Sigmoid colon (tissue), 7 donors: ENCODE measurements around the gene PRIMA1. TPM values are rescaled to one million over a fixed set of nuclear protein-coding genes. Genes with fewer than 3 reads are reported as not detected.

ENCODE experiments used
- DNase-seq: peaks from one replicate; pipeline ENCODE4 v3.0.0-alpha.2; 2019
- H3K27ac ChIP-seq, 4 donors: fragments of 200-600 bp; sonication (generic); one replicate each; pipeline ENCODE4 v1.5.1; 2016 to 2019; ENCODE audit warnings: mild to moderate bottlenecking in 1 of 4
- H3K27me3 ChIP-seq, 3 donors: fragments of 200-600 bp; sonication (generic); one replicate each; pipeline ENCODE4 v1.5.1; 2019; ENCODE audit warnings: mild to moderate bottlenecking in 1 of 3
- H3K36me3 ChIP-seq, 4 donors: fragments of 200-600 bp; sonication (generic); one replicate each; pipeline ENCODE4 v1.5.1; 2016 to 2019
- H3K4me1 ChIP-seq, 4 donors: fragments of 200-600 bp; sonication (generic); one replicate each; pipeline ENCODE4 v1.5.1; 2017 to 2019
- H3K4me3 ChIP-seq, 4 donors: fragments of 200-600 bp; sonication (generic); one replicate each; pipeline ENCODE4 v1.5.1; 2017 to 2019; ENCODE audit warnings: mild to moderate bottlenecking in 2 of 4, moderate library complexity in 1 of 4
- H3K9me3 ChIP-seq, 4 donors: fragments of 200-600 bp in 3 of 4; sonication (generic) in 3 of 4; one replicate each; pipeline versions ENCODE4 v1.5.1 to v1.6.1; 2013 to 2019
- CTCF ChIP-seq, 4 experiments: fragments of 450-650 bp in 3 of 4; fragments of 200-600 bp in 1 of 4; IDR thresholded peaks; one replicate each; pipeline ENCODE4 v1.5.1; 2016 to 2019; ENCODE audit warnings: antibody characterized with exemption in 4 of 4, mild to moderate bottlenecking in 3 of 4, moderate library complexity in 2 of 4
- EP300 ChIP-seq, 4 donors: sonication (generic); formaldehyde crosslinking; IDR thresholded peaks; one replicate each; pipeline ENCODE4 v1.6.1; 2017; ENCODE audit warnings: antibody characterized with exemption in 4 of 4
- POLR2A ChIP-seq, 2 donors: fragments of 450-650 bp; IDR thresholded peaks; one replicate each; pipeline ENCODE4 v1.6.1; 2016; ENCODE audit warnings: antibody characterized with exemption in 2 of 2, mild to moderate bottlenecking in 2 of 2, moderate library complexity in 2 of 2
- POLR2AphosphoS5 ChIP-seq, 4 donors: sonication (generic); formaldehyde crosslinking; IDR thresholded peaks; one replicate each; pipeline ENCODE4 v1.6.1; 2017; ENCODE audit warnings: antibody characterized with exemption in 4 of 4
- WGBS, 2 donors: extraction: QIAGEN DNeasy Blood & Tissue Kit; methylation state at CpG; one replicate each; pipeline ENCODE4 v1.1.7; 2013; 5-methylcytosine and 5-hydroxymethylcytosine counted together
- intact Hi-C: fragments of 100-400 bp; cut with DNase I; formaldehyde crosslinking; loops from one replicate; pipeline ENCODE4 v1.15.1; 2023
- polyA plus RNA-seq, 3 donors: library from polyadenylated mRNA; stranded (reverse); fragments of 200-250 nt; gene quantifications; one replicate each; pipeline ENCODE4 v1.2.3, GENCODE V29; 2013
- total RNA-seq, 4 donors: library from RNA; depleted of rRNA; stranded (reverse); fragments of >200 nt; gene quantifications; one replicate each; pipeline ENCODE4 v1.1.0, GENCODE V29; 2016
- donor health status: healthy with polysubstance abuse.
- donor health status: Bipolar disorder and iron deficiency.
- donor health status: healthy.

The PRIMA1 gene
- total and polyA plus RNA-seq, 7 donors: 0.23 to 21.9 (median 7.6) TPM

GRCh38 chr14:93720981-93721483 is 67.3 kb downstream of the PRIMA1 start:
- intact Hi-C loops: no loop called here
- no peaks in the 10 kb centered on the region for H3K27me3 ChIP-seq
- 91 to 92% methylated on average over 13 of the region's 13 CpGs for WGBS, 2 donors
- H3K36me3 ChIP-seq: peaks cover 0 to 21% (median 0%) of the 10 kb centered on the region in 4 donors
- H3K27ac ChIP-seq: no peak overlapping the region
- no peaks in the 10 kb centered on the region for H3K4me1 ChIP-seq
- TF ChIP-seq CTCF (IDR thresholded peaks at IDR 0.05) (no peak), POLR2AphosphoS5 (IDR thresholded peaks at IDR 0.05) (no peak), POLR2A (IDR thresholded peaks at IDR 0.05) (no peak), EP300 (IDR thresholded peaks at IDR 0.05) (no peak)
- no peaks in the 10 kb centered on the region for H3K9me3 ChIP-seq
- DNase-seq: peak; percentile 53
- H3K4me3 ChIP-seq: no peak overlapping the region

DNA sequence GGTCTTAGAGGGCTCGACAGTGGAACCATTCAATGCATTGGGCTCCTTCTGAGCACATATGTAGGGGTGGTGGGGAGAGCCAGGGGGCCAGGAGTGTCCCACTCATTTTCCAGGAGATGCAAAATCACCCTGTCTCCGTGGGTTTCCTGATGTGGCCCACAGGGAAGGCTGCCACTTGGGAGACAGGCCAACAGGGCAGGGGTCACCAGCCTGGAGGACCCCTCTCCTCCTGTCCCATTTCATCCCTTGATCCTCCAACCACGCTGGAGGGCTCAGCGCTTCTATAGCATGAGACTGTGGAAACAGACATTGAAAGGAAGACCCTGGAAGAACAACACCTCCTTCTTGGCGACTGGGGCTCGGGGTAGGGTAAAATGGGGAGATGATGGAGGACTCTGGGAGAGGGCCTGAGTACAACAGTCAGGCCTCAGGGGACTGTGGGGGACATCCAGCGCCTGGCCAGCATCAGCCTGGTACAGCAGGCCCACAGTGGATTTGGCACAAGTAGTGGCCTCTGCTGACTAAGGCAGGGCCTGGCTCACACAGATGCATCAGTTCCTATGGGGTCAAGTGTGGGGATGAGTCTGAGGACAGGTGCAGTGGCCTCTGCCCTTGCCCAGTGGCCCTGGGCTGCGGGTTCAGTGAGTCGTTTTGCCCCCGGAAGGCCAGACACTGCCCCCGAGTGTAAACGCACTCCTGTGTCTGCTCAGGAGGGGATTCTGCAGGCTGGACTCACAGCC is 68.0 kb downstream of the PRIMA1 start:
- intact Hi-C loops: no loop called here
- H3K4me1 ChIP-seq: no peaks in the 10 kb centered on the region
- no peaks in the 10 kb centered on the region for H3K27me3 ChIP-seq
- WGBS, 2 donors: 68 to 79% methylated on average over 12 of the region's 12 CpGs
- H3K9me3 ChIP-seq: no peaks in the 10 kb centered on the region
- no peak overlapping the region for H3K27ac ChIP-seq
- H3K4me3 ChIP-seq: no peak overlapping the region
- H3K36me3 ChIP-seq: peaks cover 0 to 18% (median 0%) of the 10 kb centered on the region in 4 donors
- DNase-seq: peak; percentile 54
- TF ChIP-seq POLR2AphosphoS5 (IDR thresholded peaks at IDR 0.05): no peak
- TF ChIP-seq EP300 (IDR thresholded peaks at IDR 0.05): no peak
- no peak for TF ChIP-seq CTCF (IDR thresholded peaks at IDR 0.05)
- no peak for TF ChIP-seq POLR2A (IDR thresholded peaks at IDR 0.05)

DNA sequence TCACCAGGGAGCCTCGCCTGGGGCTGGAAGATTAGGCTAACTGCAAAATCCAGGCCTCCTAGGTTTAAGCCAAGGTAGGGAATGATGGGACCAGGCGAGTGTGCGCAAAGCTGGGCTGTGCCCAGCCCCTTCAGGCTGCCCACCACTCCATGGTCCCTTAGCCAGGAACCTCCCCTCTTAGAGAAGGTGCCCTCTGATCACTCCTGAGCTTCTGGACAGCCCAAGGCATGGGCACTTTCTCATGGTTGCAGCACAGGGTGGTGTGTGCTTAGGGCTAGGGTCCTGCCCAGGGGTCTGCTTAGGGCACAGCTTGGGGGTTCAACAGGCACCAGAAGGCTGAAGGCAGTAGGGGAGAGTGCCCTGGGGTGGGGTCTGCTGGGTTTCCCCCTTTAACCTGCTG is 69.0 kb downstream of the PRIMA1 start:
- intact Hi-C loops: no loop called here

DNA sequence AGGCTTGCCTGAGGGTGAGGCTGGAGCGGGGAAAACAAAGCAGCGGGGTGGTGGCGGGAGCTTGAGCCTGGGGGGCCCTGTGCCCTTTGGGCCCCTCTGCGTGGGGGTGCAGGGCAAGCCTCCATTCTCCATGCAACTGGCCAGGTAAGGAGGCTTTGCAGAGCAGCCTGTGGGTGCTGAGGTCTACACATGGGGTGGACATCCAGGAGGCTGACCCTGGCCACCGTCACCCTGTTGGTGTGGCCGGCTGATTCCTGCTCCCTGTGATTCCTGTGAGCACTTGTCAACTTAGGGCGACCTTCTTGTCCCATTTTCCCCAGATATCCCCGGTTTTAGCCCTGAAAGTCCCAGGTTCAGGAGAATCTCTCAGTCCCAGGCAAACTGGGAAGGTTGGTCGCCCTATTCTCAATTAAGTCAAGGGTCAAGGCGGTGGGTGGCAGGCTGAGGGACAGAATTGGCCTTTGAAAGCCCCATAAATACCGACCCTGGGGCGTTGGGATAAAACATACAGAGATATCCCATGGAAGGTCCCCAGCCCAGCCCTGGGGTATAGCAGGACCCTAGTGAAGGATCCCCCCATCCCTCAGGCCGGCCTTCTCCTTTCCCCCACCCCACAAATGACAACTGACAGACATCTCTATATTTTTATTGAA is 70.5 kb downstream of the PRIMA1 start:
- Histone ChIP-seq H3K36me3 (peaks cover 0 to 18% (median 0%) of the 10 kb centered on the region in 4 donors), H3K4me3 (no peak overlapping the region), H3K9me3 (no peaks in the 10 kb centered on the region), H3K4me1 (no peaks in the 10 kb centered on the region), H3K27ac (no peak overlapping the region), H3K27me3 (peaks cover 0 to 4% (median 0%) of the 10 kb centered on the region in 3 donors)
- 74 to 84% methylated on average over 13 of the region's 13 CpGs for WGBS, 2 donors
- intact Hi-C loops: no loop called here
- TF ChIP-seq EP300 (IDR thresholded peaks at IDR 0.05) (no peak), POLR2AphosphoS5 (IDR thresholded peaks at IDR 0.05) (no peak), CTCF (IDR thresholded peaks at IDR 0.05) (no peak), POLR2A (IDR thresholded peaks at IDR 0.05) (no peak)
- peak; percentile 53 for DNase-seq

More for the DNA sequence above, 69.0 kb downstream of the PRIMA1 start:
- H3K4me3 ChIP-seq: no peak overlapping the region
- no peak for TF ChIP-seq POLR2AphosphoS5 (IDR thresholded peaks at IDR 0.05)
- TF ChIP-seq POLR2A (IDR thresholded peaks at IDR 0.05): no peak
- TF ChIP-seq EP300 (IDR thresholded peaks at IDR 0.05): no peak
- no peak for TF ChIP-seq CTCF (IDR thresholded peaks at IDR 0.05)
- 86 to 89% methylated on average over 3 of the region's 3 CpGs for WGBS, 2 donors
- peaks cover 0 to 18% (median 0%) of the 10 kb centered on the region in 4 donors for H3K36me3 ChIP-seq
- peak; percentile 43 for DNase-seq
- no peaks in the 10 kb centered on the region for H3K9me3 ChIP-seq
- H3K27me3 ChIP-seq: no peaks in the 10 kb centered on the region
- H3K4me1 ChIP-seq: no peaks in the 10 kb centered on the region
- no peak overlapping the region for H3K27ac ChIP-seq
